NCI-H2196 treated with DMSO at 0.1 percent for 48 hours (cell line): Measurements from ENCODE around the gene MAPKAP1.

Experiments
- DNase-seq: peaks from one replicate; lab custom pipeline; 2025; ENCODE audit not compliant: unreplicated experiment; lab: John Stamatoyannopoulos, UW

The MAPKAP1 gene

GRCh38 chr9:125423964-125424363 lies 283.0 kb downstream of the MAPKAP1 start:
- DNase-seq, result no peak

GRCh38 chr9:125422853-125423252 lies 284.2 kb downstream of the MAPKAP1 start:
- no peak for DNase-seq

GRCh38 chr9:125421591-125422181 lies 285.3 kb downstream of the MAPKAP1 start:
- DNase-seq, result no peak

GRCh38 chr9:125421166-125421565 lies 285.8 kb downstream of the MAPKAP1 start:
- no peak for DNase-seq

GRCh38 chr9:125418404-125418803 lies 288.6 kb downstream of the MAPKAP1 start:
- DNase-seq, result no peak

GRCh38 chr9:125416517-125416916 lies 290.5 kb downstream of the MAPKAP1 start:
- no peak for DNase-seq

GRCh38 chr9:125415583-125416460 lies 291.2 kb downstream of the MAPKAP1 start:
- DNase-seq, result no peak

- DNase-seq, result no peak
These were observed 293.4 kb downstream of the MAPKAP1 start for GRCh38 chr9:125413579-125413978.

- DNase-seq, result no peak
These were observed 294.8 kb downstream of the MAPKAP1 start for GRCh38 chr9:125412166-125412565.

- DNase-seq, result no peak
These were observed 295.7 kb downstream of the MAPKAP1 start for GRCh38 chr9:125411171-125411756.

- no peak for DNase-seq
These were observed 296.5 kb downstream of the MAPKAP1 start for GRCh38 chr9:125410522-125410894.

GRCh38 chr9:125409637-125410521 lies 297.1 kb downstream of the MAPKAP1 start:
- peak; percentile 75 for DNase-seq

GRCh38 chr9:125409217-125409636 lies 297.8 kb downstream of the MAPKAP1 start:
- no peak for DNase-seq

GRCh38 chr9:125407974-125408900 lies 298.8 kb downstream of the MAPKAP1 start:
- DNase-seq, result peak; percentile 42

GRCh38 chr9:125407432-125407973 lies 299.5 kb downstream of the MAPKAP1 start:
- DNase-seq, result no peak

- DNase-seq, result no peak
These were observed 300.3 kb downstream of the MAPKAP1 start for GRCh38 chr9:125406810-125407087.

- no peak for DNase-seq
These were observed 300.8 kb downstream of the MAPKAP1 start for GRCh38 chr9:125405938-125406809.

GRCh38 chr9:125404733-125405132 lies 302.3 kb downstream of the MAPKAP1 start:
- no peak for DNase-seq
